Neuronal stem cell (in vitro differentiated cells): ENCODE data around the gene BIRC5.

Experiments
- DNase-seq: peaks from one replicate; pipeline ENCODE4 v3.0.0-alpha.2; 2013; ENCODE audit warnings: low spot score
- H2AFZ ChIP-seq: one replicate; pipeline ENCODE4 v1.6.1; 2013; ENCODE audit warnings: mild to moderate bottlenecking, low read length, inconsistent platforms
- H2AK5ac ChIP-seq: 2 replicates; pipeline ENCODE4 v1.6.1; 2013; ENCODE audit warnings: low read depth, mild to moderate bottlenecking, inconsistent platforms, low read length, moderate library complexity, mixed read lengths
- H2BK120ac ChIP-seq: 2 replicates; pipeline ENCODE4 v1.6.1; 2013; ENCODE audit warnings: low read depth, mild to moderate bottlenecking, inconsistent platforms, low read length, moderate library complexity, mixed read lengths
- H2BK12ac ChIP-seq: one replicate; pipeline ENCODE4 v1.6.1; 2013; ENCODE audit warnings: low read length, inconsistent platforms
- H2BK15ac ChIP-seq: 2 replicates; pipeline ENCODE4 v1.6.1; 2013; ENCODE audit warnings: mild to moderate bottlenecking, low read length, inconsistent platforms, mixed read lengths
- H2BK5ac ChIP-seq: one replicate; pipeline ENCODE4 v1.6.1; 2013; ENCODE audit warnings: inconsistent platforms, mild to moderate bottlenecking, low read length, moderate library complexity
- H3K14ac ChIP-seq: one replicate; pipeline ENCODE4 v1.6.1; 2013; ENCODE audit warnings: low read length, inconsistent platforms
- H3K18ac ChIP-seq: 2 replicates; pipeline ENCODE4 v1.6.1; 2013; ENCODE audit warnings: low read length, inconsistent platforms
- H3K23ac ChIP-seq: 2 replicates; pipeline ENCODE4 v1.6.1; 2013; ENCODE audit warnings: low read depth, mild to moderate bottlenecking, mixed read lengths, low read length, inconsistent platforms; ENCODE audit not compliant: poor library complexity
- H3K27ac ChIP-seq: replicated peaks from 3 replicates; pipeline ENCODE4 v1.5.1; 2013; ENCODE audit warnings: low read length, inconsistent platforms
- H3K27me3 ChIP-seq, 3 experiments: 2 replicates each; pipeline ENCODE4 v1.6.1; 2013; ENCODE audit warnings: low read length in 3 of 3, mild to moderate bottlenecking in 2 of 3, inconsistent platforms in 1 of 3, low read depth in 1 of 3, mixed read lengths in 1 of 3, moderate library complexity in 1 of 3; ENCODE audit not compliant: control insufficient read depth in 3 of 3, insufficient read depth in 3 of 3
- H3K36me3 ChIP-seq, 2 donors: replicated peaks in 1 of 2; 2 replicates each; pipeline ENCODE4 v1.6.1; 2013; ENCODE audit warnings: low read length in 2 of 2; ENCODE audit not compliant: control insufficient read depth in 2 of 2, insufficient read depth in 2 of 2
- H3K4ac ChIP-seq: 2 replicates; pipeline ENCODE4 v1.6.1; 2013; ENCODE audit warnings: inconsistent platforms, mild to moderate bottlenecking, low read length, moderate library complexity
- H3K4me1 ChIP-seq, 2 donors: 1 replicate in 1 of 2; 2 replicates in 1 of 2; pipeline ENCODE4 v1.6.1; 2013; ENCODE audit warnings: low read length in 2 of 2, low read depth in 1 of 2; ENCODE audit not compliant: control insufficient read depth in 2 of 2, insufficient read depth in 1 of 2
- H3K4me2 ChIP-seq: one replicate; pipeline ENCODE4 v1.6.1; 2013; ENCODE audit warnings: mild to moderate bottlenecking, low read length, inconsistent platforms; ENCODE audit not compliant: insufficient read depth, poor library complexity, severe bottlenecking
- H3K4me3 ChIP-seq, 2 donors: 2 replicates each; pipeline ENCODE4 v1.5.1; 2013; ENCODE audit warnings: low read length in 2 of 2, mild to moderate bottlenecking in 2 of 2, inconsistent platforms in 1 of 2, moderate library complexity in 1 of 2
- H3K79me1 ChIP-seq: one replicate; pipeline ENCODE4 v1.6.1; 2013; ENCODE audit warnings: low read depth, mild to moderate bottlenecking, inconsistent platforms, low read length, moderate library complexity
- H3K9ac ChIP-seq: one replicate; pipeline ENCODE4 v1.6.1; 2013; ENCODE audit warnings: mild to moderate bottlenecking, low read depth, low read length, inconsistent platforms; ENCODE audit not compliant: poor library complexity
- H3K9me3 ChIP-seq, 2 donors: replicated peaks in 1 of 2; 2 replicates each; pipeline versions ENCODE3 to v1.6.1; 2013; ENCODE audit warnings: low read length in 2 of 2, mild to moderate bottlenecking in 2 of 2, inconsistent platforms in 1 of 2, low read depth in 1 of 2, mixed read lengths in 1 of 2, moderate library complexity in 1 of 2; ENCODE audit not compliant: control insufficient read depth in 2 of 2, insufficient read depth in 1 of 2
- H4K8ac ChIP-seq: one replicate; pipeline ENCODE4 v1.6.1; 2013; ENCODE audit warnings: low read depth, mild to moderate bottlenecking, inconsistent platforms, low read length, moderate library complexity
- H4K91ac ChIP-seq: one replicate; pipeline ENCODE4 v1.6.1; 2013; ENCODE audit warnings: low read length, low read depth, mild to moderate bottlenecking, inconsistent platforms; ENCODE audit not compliant: poor library complexity
- WGBS, 2 donors: extraction: QIAGEN DNeasy Blood & Tissue Kit; methylation state at CpG; one replicate each; pipeline ENCODE4 v1.1.7; 2013; ENCODE audit warnings: missing lambda C conversion rate in 2 of 2, mixed read lengths in 1 of 2; ENCODE audit not compliant: insufficient read length in 2 of 2, insufficient replicate concordance in 1 of 2; ENCODE audit errors: extremely low coverage in 2 of 2; 5-methylcytosine and 5-hydroxymethylcytosine counted together

BIRC5 gene

GRCh38 chr17:78253946-78254672 is 40.1 kb downstream of the BIRC5 start:
- peak overlapping the region; percentile 86 for H3K14ac ChIP-seq
- H3K36me3 ChIP-seq = no peaks in the 10 kb centered on the region
- H4K8ac ChIP-seq = peak overlapping the region; percentile 95
- H3K79me1 ChIP-seq = peaks cover 4% of the 10 kb centered on the region
- peak overlapping the region; percentile 73 for H3K27ac ChIP-seq
- H2AK5ac ChIP-seq = peak overlapping the region; percentile 94
- H3K27me3 ChIP-seq = no peaks in the 10 kb centered on the region
- H3K18ac ChIP-seq = peak overlapping the region; percentile 99
- no peaks in the 10 kb centered on the region for H3K9me3 ChIP-seq
- H4K91ac ChIP-seq = peak overlapping the region; percentile 94
- no peak overlapping the region for H2BK120ac ChIP-seq
- H2BK5ac ChIP-seq = no peak overlapping the region
- peak overlapping the region; percentile 91 for H2AFZ ChIP-seq
- H3K23ac ChIP-seq = peak overlapping the region; percentile 100
- H3K4ac ChIP-seq = peak overlapping the region; percentile 93
- peak; percentile 90 for DNase-seq
- no CpG with 5 or more reads among the region's 73 CpGs for WGBS, 2 donors
- peak overlapping the region; percentile 93 for H3K9ac ChIP-seq
- H2BK15ac ChIP-seq = no peak overlapping the region
- H3K4me1 ChIP-seq = peaks cover 35 to 52% of the 10 kb centered on the region in 2 donors
- H3K4me2 ChIP-seq = peak overlapping the region; percentile 76
- peak overlapping the region; percentile 52 to 83 for H3K4me3 ChIP-seq
- H2BK12ac ChIP-seq = no peak overlapping the region

- Histone ChIP-seq H3K4me2 (no peak overlapping the region), H3K27ac (no peak overlapping the region)
- no CpG with 5 or more reads among the region's 18 CpGs for WGBS, 2 donors
Measured at GRCh38 chr17:78255029-78255656, 41.1 kb downstream of the BIRC5 start.

GRCh38 chr17:78255953-78256706 is 42.1 kb downstream of the BIRC5 start:
- no peak overlapping the region for H2AFZ ChIP-seq
- no peak overlapping the region for H3K4me3 ChIP-seq
- H2AK5ac ChIP-seq = peak overlapping the region; percentile 94
- H3K9ac ChIP-seq = peak overlapping the region; percentile 86
- H3K79me1 ChIP-seq = peaks cover 4% of the 10 kb centered on the region
- no peaks in the 10 kb centered on the region for H3K9me3 ChIP-seq
- H3K36me3 ChIP-seq = no peaks in the 10 kb centered on the region
- H4K8ac ChIP-seq = peak overlapping the region; percentile 68
- peak overlapping the region; percentile 99 for H2BK15ac ChIP-seq
- H4K91ac ChIP-seq = peak overlapping the region; percentile 72
- no peak for DNase-seq
- H3K18ac ChIP-seq = peak overlapping the region; percentile 97
- H2BK5ac ChIP-seq = peak overlapping the region; percentile 97
- H2BK120ac ChIP-seq = peak overlapping the region; percentile 100
- no peak overlapping the region for H3K4me2 ChIP-seq
- peaks cover 31 to 41% of the 10 kb centered on the region in 2 donors for H3K4me1 ChIP-seq
- peak overlapping the region; percentile 78 for H3K14ac ChIP-seq
- WGBS, 2 donors = no CpG with 5 or more reads among the region's 14 CpGs
- peak overlapping the region; percentile 38 for H3K27ac ChIP-seq
- peak overlapping the region; percentile 85 for H3K4ac ChIP-seq
- H3K27me3 ChIP-seq = no peaks in the 10 kb centered on the region
- H3K23ac ChIP-seq = peak overlapping the region; percentile 97
- peak overlapping the region; percentile 100 for H2BK12ac ChIP-seq

More at GRCh38 chr17:78255029-78255656, 41.1 kb downstream of the BIRC5 start:
- H3K14ac ChIP-seq = no peak overlapping the region
- H2AK5ac ChIP-seq = peak overlapping the region; percentile 96
- no peak overlapping the region for H3K4me3 ChIP-seq
- H2BK12ac ChIP-seq = peak overlapping the region; percentile 60
- peaks cover 35 to 49% of the 10 kb centered on the region in 2 donors for H3K4me1 ChIP-seq
- H3K79me1 ChIP-seq = peaks cover 4% of the 10 kb centered on the region
- peak overlapping the region; percentile 60 for H3K18ac ChIP-seq
- peak overlapping the region; percentile 97 for H2BK5ac ChIP-seq
- H3K9me3 ChIP-seq = no peaks in the 10 kb centered on the region
- H2BK120ac ChIP-seq = peak overlapping the region; percentile 56
- H3K4ac ChIP-seq = peak overlapping the region; percentile 68
- no peak overlapping the region for H4K91ac ChIP-seq
- H2AFZ ChIP-seq = no peak overlapping the region
- H2BK15ac ChIP-seq = peak overlapping the region; percentile 99
- no peaks in the 10 kb centered on the region for H3K36me3 ChIP-seq
- H3K27me3 ChIP-seq = no peaks in the 10 kb centered on the region
- no peak overlapping the region for H4K8ac ChIP-seq
- H3K9ac ChIP-seq = no peak overlapping the region
- H3K23ac ChIP-seq = peak overlapping the region; percentile 37
- DNase-seq = no peak
